HK-2 (cell line): ENCODE results near the gene SOCS4.

ENCODE experiments used
- DNase-seq: peaks from one replicate; pipeline ENCODE4 v3.0.0-alpha.2; 2018; ENCODE audit not compliant: unreplicated experiment

SOCS4 gene

DNA sequence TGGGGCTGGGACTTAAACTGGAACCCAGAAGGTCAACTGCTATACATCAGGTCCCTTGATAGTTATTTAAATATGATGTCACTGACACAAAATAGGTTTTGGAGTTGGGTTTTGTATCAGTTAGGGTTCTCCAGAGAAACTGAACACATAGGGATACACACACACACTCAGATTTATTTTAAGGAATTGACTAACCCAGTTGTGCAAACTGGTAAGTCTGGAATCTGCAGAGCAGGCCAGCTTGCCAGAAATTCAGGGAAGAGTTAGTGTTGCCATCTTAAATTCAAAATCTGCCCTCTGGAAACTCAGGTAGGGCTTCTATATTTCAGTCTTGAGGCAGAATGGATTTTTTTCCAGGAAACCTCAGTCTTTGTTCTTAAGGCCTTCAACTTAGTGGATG is 61.3 kb downstream of the SOCS4 start:
- DNase-seq = no peak

DNA sequence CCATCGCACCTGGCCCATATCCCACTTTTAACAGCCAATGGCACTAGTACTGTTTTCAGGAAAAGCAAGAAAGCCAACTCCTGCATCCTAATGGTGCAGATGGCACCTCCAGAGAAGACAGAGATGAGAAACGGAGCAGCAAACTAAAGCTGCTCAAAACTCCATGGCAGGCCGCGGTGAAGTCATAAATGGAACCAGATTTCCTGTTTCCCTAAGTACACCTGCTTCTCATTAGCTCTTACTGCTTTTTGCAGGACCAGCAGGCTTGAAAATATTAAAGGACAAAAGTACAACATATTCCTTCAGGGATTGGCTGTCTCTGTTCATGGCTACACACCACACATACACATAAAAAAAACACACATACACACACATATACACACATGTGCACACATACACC is 65.3 kb downstream of the SOCS4 start:
- DNase-seq = no peak

DNA sequence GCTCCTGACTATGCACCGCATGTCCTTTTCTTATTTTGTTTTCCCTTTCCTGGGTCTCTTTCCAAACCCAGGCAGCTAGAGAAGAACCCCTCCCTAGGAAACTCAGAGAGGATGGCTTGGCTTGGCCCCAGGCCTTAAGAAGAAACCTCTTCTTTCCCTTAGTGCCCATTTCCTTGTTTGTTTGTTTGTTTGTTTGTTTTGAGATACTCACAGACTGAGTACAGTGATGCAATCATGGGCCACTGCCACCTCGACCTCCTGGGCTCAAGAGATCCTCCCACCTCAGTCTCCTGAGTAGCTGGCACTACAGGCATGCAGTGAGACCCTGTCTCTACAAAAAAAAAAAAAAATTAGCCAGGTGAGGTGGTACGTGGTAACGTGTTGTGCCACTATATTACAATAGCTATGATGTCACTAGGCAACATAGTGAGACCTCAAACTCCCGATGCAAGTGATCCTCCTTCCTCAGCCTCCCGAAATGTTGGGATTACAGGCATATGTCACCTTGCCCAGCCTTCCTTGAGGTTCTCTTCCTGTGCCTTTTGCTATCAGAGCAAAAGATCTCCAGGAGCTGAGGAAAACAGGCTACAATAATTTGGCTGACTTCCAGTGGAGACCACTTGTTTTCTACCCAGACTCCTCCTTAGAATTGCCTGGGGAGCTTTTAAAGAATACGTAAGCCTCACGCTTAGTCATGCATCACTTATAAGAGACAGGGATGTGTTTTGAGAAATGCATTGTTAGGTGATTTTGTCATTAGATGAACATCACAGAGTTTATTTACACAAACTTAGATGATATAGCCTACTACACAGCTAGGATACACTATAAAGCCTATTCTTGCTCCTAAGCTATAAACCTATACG is 67.5 kb downstream of the SOCS4 start:
- no peak for DNase-seq

DNA sequence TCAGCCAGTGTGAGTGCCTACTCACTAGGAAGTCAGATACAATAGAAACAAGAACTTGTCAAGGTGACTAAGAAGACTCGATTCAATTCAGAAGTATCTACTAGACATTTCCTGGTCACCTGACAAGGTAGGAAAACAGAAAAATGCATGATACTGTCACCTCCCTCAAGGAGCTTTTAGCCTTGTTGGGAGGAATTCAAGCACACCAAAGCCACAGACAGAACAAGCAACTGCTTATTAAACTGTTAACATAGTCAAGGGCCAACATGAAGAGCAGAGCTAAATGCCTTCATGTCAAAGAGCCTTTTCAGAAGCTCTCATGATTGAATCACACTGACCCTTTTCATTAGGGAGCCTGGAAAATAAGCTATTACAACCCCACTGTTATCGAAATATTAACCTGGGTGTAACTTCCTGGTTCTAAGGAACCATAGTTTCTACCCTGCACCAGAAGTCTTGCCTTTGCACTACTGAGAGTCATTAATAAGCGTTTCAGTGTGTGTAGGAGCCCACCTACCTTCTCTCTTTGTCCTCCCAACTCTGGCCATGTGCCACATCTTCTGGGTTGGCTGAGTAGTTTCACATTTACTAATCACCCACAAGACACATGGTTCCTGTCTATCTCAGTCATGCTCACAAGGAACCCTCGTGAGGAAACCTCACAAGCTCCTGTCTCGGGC is 71.0 kb downstream of the SOCS4 start:
- DNase-seq = no peak

DNA sequence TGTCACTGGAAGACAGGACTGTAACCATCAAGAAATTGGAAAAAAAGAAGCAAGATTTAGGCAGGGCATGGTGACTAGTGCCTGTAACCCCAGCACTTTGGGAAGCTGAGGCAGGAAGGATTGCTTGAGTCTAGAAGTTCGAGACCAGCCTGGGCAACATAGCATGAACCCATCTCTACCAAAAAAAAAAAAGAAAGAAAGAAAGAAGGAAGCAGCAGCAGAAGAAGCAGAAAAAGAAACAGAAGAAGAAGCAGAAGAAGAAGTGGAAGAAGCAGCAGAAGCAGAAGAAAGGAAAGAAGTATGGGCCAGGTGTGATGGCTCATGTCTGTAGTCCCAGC is 71.5 kb downstream of the SOCS4 start:
- no peak for DNase-seq
